ENCODE measurements around the gene BCAS1.

The BCAS1 gene

DNA sequence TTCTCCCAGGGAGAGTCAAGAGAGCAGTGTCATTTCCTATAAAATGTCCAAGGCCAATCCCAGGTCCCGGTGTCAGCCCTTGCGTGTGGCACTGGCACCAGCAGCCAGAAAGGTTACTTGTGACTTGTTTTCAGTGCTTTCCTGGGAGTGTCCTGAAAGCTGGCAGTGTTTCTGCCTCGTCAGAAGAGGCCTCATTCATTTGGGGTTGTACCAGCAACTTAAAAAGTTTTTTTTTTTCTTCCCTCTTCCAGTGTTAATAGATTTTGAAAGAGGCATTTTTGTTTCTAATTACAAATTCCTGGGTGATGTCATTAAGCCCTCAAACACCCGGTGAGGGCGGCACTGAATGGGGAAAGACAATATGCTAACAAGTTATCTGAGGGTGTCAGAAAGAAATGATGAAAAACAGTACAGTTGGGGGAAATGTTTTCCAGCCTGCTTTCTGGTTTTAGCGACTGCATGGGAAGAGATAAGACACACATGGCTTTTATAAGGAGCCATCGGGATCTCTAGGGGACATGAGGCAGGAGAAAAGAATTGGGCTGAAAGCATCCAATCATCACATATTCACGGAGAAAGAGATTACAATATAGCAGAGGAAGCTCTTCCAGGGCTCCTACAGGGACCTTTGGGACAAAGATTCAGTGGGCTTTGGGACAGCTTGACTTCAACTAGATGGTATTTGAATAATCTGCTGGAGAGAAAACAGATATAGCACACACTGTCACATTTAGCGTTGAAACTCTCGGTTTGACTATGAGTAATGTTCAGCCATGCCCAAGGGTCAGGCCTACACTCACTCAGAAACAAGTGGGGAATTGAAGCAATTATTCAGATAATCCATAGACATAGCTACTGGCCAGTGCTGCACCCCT, 153.0 kb downstream of the BCAS1 start:
- Mint-ChIP-seq H3K4me1 (ENCODE audit: low read depth) (peaks cover 70% of the 10 kb centered on the region), H3K9me3 (no peaks in the 10 kb centered on the region), H3K36me3 (ENCODE audit: low read depth) (no peaks in the 10 kb centered on the region), H3K4me3 (no peak overlapping the region), H3K27ac (peak overlapping the region; percentile 95), H3K27me3 (no peaks in the 10 kb centered on the region)
- intact Hi-C loops (cut with micrococcal nuclease), result loop anchor here (2.0 to 10.0 kb wide), 4 partner anchors 17 to 260 kb away; no protein-coding TSS in a partner anchor

DNA sequence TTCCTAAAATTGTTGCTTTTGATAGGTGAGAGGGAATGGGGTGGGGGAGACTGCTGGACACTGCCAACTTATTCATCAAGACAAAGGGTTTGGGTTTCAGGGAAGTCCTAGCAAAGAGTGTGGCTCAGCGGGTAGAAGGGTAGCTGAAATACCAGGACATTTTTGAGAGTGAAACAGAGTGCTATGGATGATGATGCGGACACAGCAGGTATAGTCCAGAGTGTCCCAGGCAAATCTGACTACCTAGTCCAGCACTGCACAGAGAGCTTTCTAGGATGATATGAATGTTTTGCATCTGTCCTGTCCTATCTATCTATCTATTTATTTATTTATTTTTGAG, 154.3 kb downstream of the BCAS1 start:
- Mint-ChIP-seq H3K4me3 (peak overlapping the region; percentile 94), H3K36me3 (ENCODE audit: low read depth) (no peaks in the 10 kb centered on the region), H3K27me3 (no peaks in the 10 kb centered on the region), H3K27ac (peak overlapping the region; percentile 95), H3K9me3 (no peaks in the 10 kb centered on the region), H3K4me1 (ENCODE audit: low read depth) (peaks cover 70% of the 10 kb centered on the region)
- intact Hi-C loops (cut with micrococcal nuclease), result loop anchor here (2.0 to 10.0 kb wide), 4 partner anchors 19 to 259 kb away; no protein-coding TSS in a partner anchor

DNA sequence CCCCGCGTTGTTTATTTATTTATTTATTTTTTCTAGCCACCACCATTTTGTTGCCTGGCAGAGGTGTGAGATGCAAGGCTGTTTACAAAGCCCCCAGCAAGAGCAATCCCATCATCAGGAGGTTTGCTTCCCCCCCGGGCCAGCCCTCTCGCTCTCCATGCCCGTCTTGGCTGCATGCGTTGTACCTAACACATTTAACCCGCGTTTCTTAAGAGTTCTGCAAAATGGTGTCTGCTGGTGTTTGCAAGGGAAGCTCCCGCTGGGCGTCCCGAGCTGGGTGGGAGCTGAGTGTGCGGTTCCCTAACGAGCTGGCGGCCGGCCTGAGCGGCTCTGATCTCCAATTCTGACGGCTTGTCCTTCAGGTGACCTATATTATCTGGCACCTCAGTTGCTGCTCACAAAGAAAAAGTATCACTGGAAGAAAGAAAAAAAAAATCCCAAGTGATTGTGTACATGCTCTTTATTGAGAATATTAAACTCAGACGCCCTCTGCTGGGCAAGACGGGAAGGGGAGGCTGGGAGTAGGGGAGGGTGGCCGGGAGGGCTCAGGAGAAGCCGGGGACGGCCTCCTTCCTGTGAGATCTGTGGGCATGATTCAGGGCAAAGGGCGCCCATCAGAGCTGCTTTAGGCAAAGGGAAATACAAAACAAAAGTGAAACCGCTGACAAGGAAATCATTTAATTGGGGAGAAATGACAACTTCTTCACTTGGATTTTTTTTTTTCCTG, 154.8 kb downstream of the BCAS1 start:
- Mint-ChIP-seq H3K9me3 (no peaks in the 10 kb centered on the region), H3K27me3 (no peaks in the 10 kb centered on the region), H3K36me3 (ENCODE audit: low read depth) (no peaks in the 10 kb centered on the region), H3K4me3 (peak overlapping the region; percentile 94), H3K27ac (peak overlapping the region; percentile 95), H3K4me1 (ENCODE audit: low read depth) (peaks cover 70% of the 10 kb centered on the region)
- intact Hi-C loops (cut with micrococcal nuclease), result loop anchor here (2.0 to 10.0 kb wide), 6 partner anchors 19 to 337 kb away; no protein-coding TSS in a partner anchor

DNA sequence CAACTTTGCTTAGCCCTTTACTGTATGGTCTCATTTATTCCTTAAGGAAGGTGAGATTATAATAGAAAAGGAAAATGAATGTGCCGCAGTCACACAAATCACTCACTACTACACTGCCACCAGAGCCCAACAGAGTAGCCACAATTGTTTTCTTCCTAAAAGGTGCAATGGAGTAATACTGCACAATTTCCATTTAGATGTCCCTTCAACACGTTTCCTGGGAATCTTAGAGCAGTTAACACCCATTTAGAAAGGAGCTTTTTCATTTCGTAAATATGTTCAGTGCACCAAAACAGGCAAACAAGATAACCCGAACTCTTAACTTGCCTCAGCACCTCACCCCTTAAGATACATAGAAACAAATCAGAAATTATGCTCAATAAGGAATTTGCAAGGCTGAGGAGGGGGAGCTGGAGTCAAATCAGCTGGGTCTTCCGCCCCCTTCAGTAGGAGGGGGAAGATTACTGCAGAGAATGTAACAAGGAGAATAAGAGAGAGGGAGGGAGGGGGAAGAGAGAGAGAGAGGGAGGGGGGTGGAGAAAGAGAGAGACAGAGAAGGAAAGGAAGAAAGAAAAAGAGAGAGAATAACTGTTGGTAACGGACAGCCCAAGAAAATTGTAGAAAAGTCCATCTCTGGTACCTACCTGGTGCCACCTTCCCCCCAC, 155.5 kb downstream of the BCAS1 start:
- peaks cover 74% of the 10 kb centered on the region for H3K4me1 Mint-ChIP-seq (ENCODE audit: low read depth)
- H3K9me3 Mint-ChIP-seq, result no peaks in the 10 kb centered on the region
- H3K4me3 Mint-ChIP-seq, result peak overlapping the region; percentile 94
- intact Hi-C loops (cut with micrococcal nuclease), result loop anchor here (2.0 to 10.0 kb wide), 5 partner anchors 44 to 336 kb away; no protein-coding TSS in a partner anchor
- no peaks in the 10 kb centered on the region for H3K27me3 Mint-ChIP-seq
- H3K27ac Mint-ChIP-seq, result peak overlapping the region; percentile 95
- no peaks in the 10 kb centered on the region for H3K36me3 Mint-ChIP-seq (ENCODE audit: low read depth)

DNA sequence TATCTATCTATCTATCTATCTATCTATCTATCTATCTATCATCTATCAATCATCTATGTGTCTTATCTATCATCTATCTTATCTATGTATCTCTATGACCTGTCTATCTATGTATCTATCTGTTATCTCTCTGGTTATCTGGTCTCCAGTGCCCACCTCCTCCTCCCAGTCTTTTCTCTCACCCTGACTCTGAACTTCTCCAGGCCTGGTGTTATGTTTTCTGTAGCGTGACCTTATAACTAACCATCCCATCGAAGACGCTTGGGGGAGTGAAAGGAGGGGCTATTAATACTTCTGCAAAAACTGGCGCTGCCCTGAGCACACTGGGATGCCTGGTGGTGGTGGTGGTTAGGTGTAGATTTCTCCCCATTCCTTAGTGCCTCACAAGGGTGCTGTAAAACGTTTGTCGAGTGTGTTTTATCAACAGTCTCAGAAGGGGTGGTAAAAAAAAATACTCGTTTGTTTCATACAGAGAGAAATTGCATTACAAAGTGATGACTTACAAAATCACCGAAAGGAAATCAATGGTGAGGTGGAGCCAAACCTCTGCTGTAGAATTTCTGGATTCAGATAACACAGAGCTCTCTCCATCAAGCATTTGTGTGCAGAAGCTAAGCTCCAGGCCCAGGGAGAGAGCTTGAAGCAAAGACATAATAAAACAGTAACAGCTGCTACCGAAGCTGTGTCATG, 156.2 kb downstream of the BCAS1 start:
- intact Hi-C loops (cut with micrococcal nuclease), result loop anchor here (2.0 to 10.0 kb wide), 3 partner anchors 43 to 335 kb away; no protein-coding TSS in a partner anchor
- Mint-ChIP-seq H3K4me1 (ENCODE audit: low read depth) (peaks cover 78% of the 10 kb centered on the region), H3K27ac (peak overlapping the region; percentile 40), H3K4me3 (no peak overlapping the region), H3K36me3 (ENCODE audit: low read depth) (no peaks in the 10 kb centered on the region), H3K27me3 (no peaks in the 10 kb centered on the region), H3K9me3 (no peaks in the 10 kb centered on the region)

DNA sequence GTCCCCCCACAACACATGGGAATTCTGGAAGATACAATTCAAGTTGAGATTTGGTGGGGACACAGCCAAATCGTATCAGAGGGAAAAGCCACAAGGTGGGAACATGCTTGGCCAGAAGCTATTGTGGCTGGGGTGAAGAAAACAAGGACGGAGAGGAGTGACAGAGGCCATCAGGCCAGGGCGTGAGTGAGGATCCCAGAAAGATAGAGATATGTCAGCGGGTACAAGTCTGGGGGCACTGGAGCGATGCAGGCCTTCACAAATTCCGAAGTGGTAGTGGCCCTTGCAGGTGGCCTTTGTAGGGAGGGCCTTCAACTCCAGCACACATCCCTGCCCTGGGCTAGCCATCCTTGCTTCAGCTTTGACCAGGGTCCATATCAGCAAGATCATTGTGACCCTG, 159.1 kb downstream of the BCAS1 start:
- intact Hi-C loops (cut with micrococcal nuclease), result loop anchor here (10.0 kb wide), 1 partner anchor 156 kb away; no protein-coding TSS in a partner anchor
- peaks cover 88% of the 10 kb centered on the region for H3K4me1 Mint-ChIP-seq (ENCODE audit: low read depth)
- no peaks in the 10 kb centered on the region for H3K9me3 Mint-ChIP-seq
- no peaks in the 10 kb centered on the region for H3K36me3 Mint-ChIP-seq (ENCODE audit: low read depth)
- H3K27ac Mint-ChIP-seq, result peak overlapping the region; percentile 88
- H3K4me3 Mint-ChIP-seq, result no peak overlapping the region
- H3K27me3 Mint-ChIP-seq, result no peaks in the 10 kb centered on the region

DNA sequence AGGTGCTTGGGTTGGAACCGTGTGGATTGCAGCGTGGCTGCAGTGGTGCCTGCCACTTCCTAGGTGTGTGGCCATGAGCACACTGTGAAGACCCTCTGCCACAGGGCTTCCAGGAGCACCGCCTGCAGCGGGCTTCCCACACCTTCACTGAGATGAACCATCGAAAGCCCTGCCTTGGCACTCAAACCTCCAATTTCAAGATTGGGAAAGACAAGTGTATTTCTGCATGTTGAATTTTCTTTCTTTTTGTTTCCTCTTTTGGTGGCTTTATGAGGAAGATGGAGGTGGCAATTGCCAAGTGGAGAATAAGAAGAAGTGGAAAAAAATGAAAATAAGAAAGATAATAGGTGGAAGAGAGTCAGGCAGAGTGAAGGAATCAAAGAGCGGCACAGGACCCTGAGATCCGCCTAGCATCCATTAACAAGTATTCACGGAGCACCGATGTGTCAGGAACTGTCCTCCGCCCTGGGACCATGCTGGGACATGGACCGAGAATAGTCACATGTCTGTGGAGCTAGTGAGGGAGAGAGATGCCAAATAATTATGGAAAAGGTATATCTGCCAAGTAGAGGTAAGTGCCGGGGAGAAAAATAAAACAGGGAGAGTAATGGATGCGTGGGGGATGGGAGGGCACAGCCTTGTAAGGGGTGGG, 159.9 kb downstream of the BCAS1 start:
- intact Hi-C loops (cut with micrococcal nuclease), result loop anchor here (10.0 kb wide), 1 partner anchor 156 kb away; no protein-coding TSS in a partner anchor
- H3K27ac Mint-ChIP-seq, result peak overlapping the region; percentile 88

DNA sequence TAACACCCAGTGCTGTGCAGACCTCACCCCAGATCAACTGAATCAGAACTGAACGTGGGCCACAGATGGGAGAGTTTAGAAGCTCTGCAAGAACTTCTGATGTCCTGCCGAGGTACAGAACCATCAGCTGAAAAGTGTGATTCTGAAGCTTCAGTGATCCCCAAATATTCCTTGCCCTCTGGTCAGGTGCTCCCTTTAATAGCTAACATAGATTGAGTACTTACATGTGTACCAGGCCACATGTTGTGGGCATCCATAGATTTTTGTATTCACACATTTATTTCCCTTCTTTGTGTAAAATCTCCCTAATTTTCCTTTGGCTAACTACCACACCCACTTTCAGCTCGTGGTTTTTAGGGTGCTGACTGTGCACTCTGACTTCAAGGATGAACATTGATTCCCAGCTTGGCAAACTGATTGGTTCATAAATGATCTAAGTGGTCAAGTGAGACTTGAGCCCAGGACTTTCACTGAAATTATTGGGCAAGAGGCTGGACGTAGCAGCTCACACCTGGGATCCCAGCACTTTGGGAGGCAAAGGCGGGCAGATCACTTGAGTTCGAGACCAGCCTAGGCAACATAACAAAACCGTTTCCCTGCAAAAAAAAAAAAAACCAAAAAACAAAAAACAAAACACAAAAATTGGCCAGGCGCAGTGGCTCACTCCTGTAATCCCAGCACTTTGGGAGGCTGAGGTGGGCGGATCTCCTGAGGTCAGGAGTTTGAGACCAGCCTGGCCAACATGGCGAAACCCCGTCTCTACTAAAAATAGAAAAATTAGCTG, 162.2 kb downstream of the BCAS1 start:
- Mint-ChIP-seq H3K27ac (peak overlapping the region; percentile 88), H3K4me1 (ENCODE audit: low read depth) (peaks cover 85% of the 10 kb centered on the region), H3K9me3 (no peaks in the 10 kb centered on the region), H3K36me3 (ENCODE audit: low read depth) (no peaks in the 10 kb centered on the region), H3K27me3 (no peaks in the 10 kb centered on the region), H3K4me3 (no peak overlapping the region)
- intact Hi-C loops (cut with micrococcal nuclease), result no loop called here

More for the DNA sequence above, 159.9 kb downstream of the BCAS1 start:
- Mint-ChIP-seq H3K4me1 (ENCODE audit: low read depth) (peaks cover 88% of the 10 kb centered on the region), H3K4me3 (no peak overlapping the region), H3K27me3 (no peaks in the 10 kb centered on the region), H3K36me3 (ENCODE audit: low read depth) (no peaks in the 10 kb centered on the region), H3K9me3 (no peaks in the 10 kb centered on the region)

DNA sequence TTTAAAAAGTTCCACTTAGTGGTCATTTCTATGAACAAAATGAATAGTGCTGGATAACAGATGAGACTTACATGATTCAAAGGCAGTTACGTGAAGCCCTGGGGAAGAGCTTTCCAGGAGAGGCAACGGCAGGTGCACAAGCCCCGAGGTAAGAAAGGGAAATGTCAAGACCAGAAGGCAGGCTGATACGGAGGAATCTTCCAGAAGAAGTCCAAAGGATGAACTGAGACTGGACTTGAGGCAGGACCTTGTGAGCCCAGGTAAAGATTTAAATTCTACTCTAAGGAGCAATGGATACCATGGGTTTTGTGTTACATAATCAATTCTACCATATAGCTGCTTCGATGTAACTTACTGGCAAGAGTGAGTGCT, 164.6 kb downstream of the BCAS1 start:
- Mint-ChIP-seq H3K9me3 (no peaks in the 10 kb centered on the region), H3K27ac (peak overlapping the region; percentile 88), H3K36me3 (ENCODE audit: low read depth) (no peaks in the 10 kb centered on the region), H3K4me1 (ENCODE audit: low read depth) (peaks cover 87% of the 10 kb centered on the region), H3K4me3 (no peak overlapping the region), H3K27me3 (no peaks in the 10 kb centered on the region)
- intact Hi-C loops (cut with micrococcal nuclease), result no loop called here

DNA sequence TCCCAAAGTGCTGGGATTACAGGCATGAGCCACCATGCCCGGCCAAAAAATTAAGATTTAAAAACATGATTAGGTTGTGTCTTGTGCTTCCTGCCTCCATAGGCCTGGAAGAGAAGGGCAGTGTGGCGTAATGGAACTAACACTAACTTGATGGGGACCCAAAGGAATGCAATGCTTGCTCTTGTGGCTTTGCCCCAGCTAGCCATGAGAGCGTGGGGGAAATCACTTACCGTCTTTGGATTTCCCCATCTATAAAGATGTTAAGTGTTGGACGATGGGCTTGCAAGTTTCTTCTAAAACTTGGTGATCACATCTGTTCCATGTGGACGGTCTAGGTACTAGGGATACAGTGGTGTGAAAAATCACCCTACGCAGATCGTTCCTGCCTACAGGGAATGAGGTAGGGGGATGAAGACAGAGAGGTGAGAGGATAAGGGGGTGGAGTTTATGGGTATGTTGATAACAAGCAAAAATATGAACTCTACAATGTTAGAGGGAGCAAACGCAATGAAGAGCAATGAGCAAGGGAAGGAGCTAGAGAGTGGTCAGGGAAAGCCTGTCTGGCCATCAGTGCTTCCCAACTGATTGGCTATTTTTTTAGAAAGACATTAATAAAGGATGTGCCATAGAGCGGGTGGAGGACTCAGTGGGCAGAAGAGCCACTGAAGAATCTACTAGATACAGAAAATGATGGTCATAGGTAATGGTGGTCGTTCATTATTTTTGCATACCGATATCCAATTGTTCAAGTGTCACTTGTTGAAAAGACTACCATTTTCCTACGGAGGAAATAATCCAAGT, 165.2 kb downstream of the BCAS1 start:
- Mint-ChIP-seq H3K27ac (peak overlapping the region; percentile 88), H3K4me1 (ENCODE audit: low read depth) (peaks cover 87% of the 10 kb centered on the region), H3K36me3 (ENCODE audit: low read depth) (no peaks in the 10 kb centered on the region), H3K4me3 (no peak overlapping the region), H3K27me3 (no peaks in the 10 kb centered on the region), H3K9me3 (no peaks in the 10 kb centered on the region)
- intact Hi-C loops (cut with micrococcal nuclease), result no loop called here

DNA sequence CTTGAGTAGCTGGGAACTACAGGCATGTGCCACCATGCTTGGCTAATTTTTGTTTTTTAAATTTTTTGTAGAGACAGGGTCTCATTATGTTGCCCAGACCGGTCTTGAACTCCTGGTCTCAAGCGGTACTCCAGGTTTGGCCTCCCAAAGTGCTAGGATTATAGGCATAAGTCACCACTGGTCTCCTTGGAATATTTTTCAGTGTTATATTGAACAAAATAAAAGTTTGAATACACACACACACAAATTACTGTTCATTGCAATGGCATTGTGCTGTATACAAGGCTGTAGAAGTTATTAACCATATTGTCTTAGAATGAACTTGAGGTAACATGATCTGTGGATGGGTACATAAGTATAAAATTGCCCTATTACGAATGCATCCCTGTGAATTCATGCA, 166.1 kb downstream of the BCAS1 start:
- H3K36me3 Mint-ChIP-seq (ENCODE audit: low read depth), result no peaks in the 10 kb centered on the region
- no peak overlapping the region for H3K27ac Mint-ChIP-seq
- H3K27me3 Mint-ChIP-seq, result no peaks in the 10 kb centered on the region
- H3K4me1 Mint-ChIP-seq (ENCODE audit: low read depth), result peaks cover 83% of the 10 kb centered on the region
- no peak overlapping the region for H3K4me3 Mint-ChIP-seq
- intact Hi-C loops (cut with micrococcal nuclease), result no loop called here
- H3K9me3 Mint-ChIP-seq, result no peaks in the 10 kb centered on the region

DNA sequence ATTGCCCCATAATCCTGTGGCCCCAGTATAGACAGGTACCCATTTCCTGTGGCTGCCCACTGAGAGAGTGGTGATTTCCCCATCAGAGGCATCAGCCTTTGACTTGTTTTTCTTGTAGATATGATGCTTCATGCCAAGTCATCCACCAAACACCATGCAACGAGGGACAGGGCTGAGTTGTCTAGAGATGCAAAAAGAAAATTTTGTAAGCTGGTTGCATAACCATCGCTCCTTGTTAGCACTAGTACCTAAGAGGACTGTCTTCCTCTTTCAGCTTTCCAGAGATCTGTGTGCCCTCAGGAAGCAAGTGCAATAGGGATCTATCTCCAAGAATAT, 166.8 kb downstream of the BCAS1 start:
- peaks cover 81% of the 10 kb centered on the region for H3K4me1 Mint-ChIP-seq (ENCODE audit: low read depth)
- H3K4me3 Mint-ChIP-seq, result no peak overlapping the region
- no peaks in the 10 kb centered on the region for H3K36me3 Mint-ChIP-seq (ENCODE audit: low read depth)
- H3K27ac Mint-ChIP-seq, result no peak overlapping the region
- intact Hi-C loops (cut with micrococcal nuclease), result no loop called here
- no peaks in the 10 kb centered on the region for H3K9me3 Mint-ChIP-seq
- no peaks in the 10 kb centered on the region for H3K27me3 Mint-ChIP-seq

Data from dendritic cell treated with granulocyte-macrophage colony-stimulating factor and Interleukin-4, amounts not matched to agents 40 ng/mL and 50 ng/mL, for 4 days (primary cell).